Hepatocyte (in vitro differentiated cells): Measurements from ENCODE around the gene CST7. TPM values are rescaled to one million over a fixed set of nuclear protein-coding genes. Genes with fewer than 3 reads are reported as not detected.

Experiments
- DNase-seq: peaks from one replicate; pipeline ENCODE4 v3.0.0-alpha.2; 2016; ENCODE audit warnings: low spot score
- H2AFZ ChIP-seq: fragments of 200-600 bp; sonication (generic); 2 replicates; pipeline ENCODE4 v1.6.0; 2016; ENCODE audit warnings: antibody characterized with exemption, mild to moderate bottlenecking
- H3K27ac ChIP-seq: fragments of 200-600 bp; sonication (generic); 2 replicates; pipeline ENCODE4 v1.5.1; 2016; ENCODE audit warnings: mild to moderate bottlenecking
- H3K27me3 ChIP-seq: fragments of 200-600 bp; sonication (generic); 2 replicates; pipeline ENCODE4 v1.6.1; 2016
- H3K36me3 ChIP-seq: fragments of 200-600 bp; sonication (generic); replicated peaks from 2 replicates; pipeline ENCODE4 v1.5.1; 2016; ENCODE audit warnings: low read depth; ENCODE audit not compliant: insufficient read depth
- H3K4me1 ChIP-seq: fragments of 200-600 bp; sonication (generic); 2 replicates; pipeline ENCODE4 v1.5.1; 2016; ENCODE audit warnings: mild to moderate bottlenecking, moderate library complexity; ENCODE audit not compliant: insufficient read depth
- H3K4me2 ChIP-seq: fragments of 200-600 bp; sonication (generic); 2 replicates; pipeline ENCODE4 v1.6.0; 2016
- H3K4me3 ChIP-seq: fragments of 200-600 bp; sonication (generic); 2 replicates; pipeline ENCODE4 v1.5.1; 2016; ENCODE audit warnings: mild to moderate bottlenecking
- H3K79me2 ChIP-seq: fragments of 200-600 bp; sonication (generic); 2 replicates; pipeline ENCODE4 v1.6.0; 2017; ENCODE audit warnings: mild to moderate bottlenecking
- H3K9me2 ChIP-seq: fragments of 200-600 bp; sonication (generic); replicated peaks from 2 replicates; pipeline ENCODE4 v1.6.0; 2017; ENCODE audit warnings: mild to moderate bottlenecking; ENCODE audit not compliant: insufficient read depth
- H3K9me3 ChIP-seq: fragments of 200-600 bp; sonication (generic); 2 replicates; pipeline ENCODE4 v1.5.1; 2016; ENCODE audit warnings: low read depth, mild to moderate bottlenecking
- H4K20me1 ChIP-seq: fragments of 200-600 bp; sonication (generic); 2 replicates; pipeline ENCODE4 v1.6.0; 2016; ENCODE audit warnings: mild to moderate bottlenecking; ENCODE audit not compliant: insufficient read depth, poor library complexity, severe bottlenecking
- EZH2 ChIP-seq: fragments of 200-600 bp; sonication (generic); IDR thresholded peaks from 2 replicates; pipeline ENCODE4 v1.6.1; 2016; ENCODE audit warnings: antibody characterized with exemption, mild to moderate bottlenecking, borderline replicate concordance
- EZH2phosphoT487 ChIP-seq: fragments of 200-600 bp; sonication (generic); IDR thresholded peaks from one replicate; pipeline ENCODE4 v1.6.1; 2018; ENCODE audit warnings: antibody characterized with exemption, mild to moderate bottlenecking, low read depth, moderate library complexity; ENCODE audit not compliant: unreplicated experiment, severe bottlenecking
- WGBS: methylation state at CpG from one replicate; pipeline ENCODE4 v1.1.6; 2016; ENCODE audit warnings: low lambda C conversion rate; ENCODE audit errors: missing lambda C conversion rate; 5-methylcytosine and 5-hydroxymethylcytosine counted together
- polyA plus RNA-seq: library from polyadenylated mRNA; unstranded; fragments of >200 nt; fragmentation: Nextera tagmentation; extraction: Ambion mirVana; gene quantifications from 2 replicates; pipeline ENCODE4 v1.2.1, GENCODE V29; 2016
- total RNA-seq: library from RNA; depleted of rRNA; stranded (reverse); fragments of >200 nt; gene quantifications from 2 replicates; pipeline ENCODE4 v1.2.3, GENCODE V29; 2014
- TF ChIP-seq, protein P1 (sequence below): fragments of 200-600 bp; sonication (generic); IDR thresholded peaks from 2 replicates; pipeline ENCODE4 v1.5.1; 2016; ENCODE audit warnings: antibody characterized with exemption, mild to moderate bottlenecking; ENCODE audit not compliant: poor library complexity

Gene CST7
- total and polyA plus RNA-seq, 2 experiments from 2014 or later: not detected

DNA sequence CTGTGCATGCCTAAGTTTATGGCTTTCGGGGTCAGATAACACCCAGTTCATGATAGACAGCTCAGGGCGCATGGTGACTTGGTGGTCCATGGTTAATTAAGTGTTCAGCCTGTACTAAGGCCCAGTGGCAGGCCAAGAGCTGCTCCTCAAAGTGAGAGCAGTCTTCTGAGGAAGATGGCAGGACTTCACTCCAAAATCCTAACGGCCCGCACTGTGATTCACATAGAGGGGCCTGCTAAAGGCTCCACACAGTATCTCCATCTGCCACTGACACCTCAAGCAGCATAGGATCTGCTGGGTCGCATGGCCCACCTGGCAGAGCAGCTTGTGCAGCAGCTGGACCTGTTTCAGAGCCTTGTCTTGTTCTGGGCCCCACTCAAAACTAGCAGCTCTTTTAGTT is 10.6 kb upstream of the CST7 start:
- H3K9me3 ChIP-seq: no peaks in the 10 kb centered on the region
- no peak for DNase-seq
- WGBS: 80% methylated on average over 5 of the region's 5 CpGs
- H3K9me2 ChIP-seq: no peaks in the 10 kb centered on the region
- no peaks in the 10 kb centered on the region for H3K4me1 ChIP-seq
- H3K79me2 ChIP-seq: no peaks in the 10 kb centered on the region
- no peaks in the 10 kb centered on the region for H3K27me3 ChIP-seq
- H2AFZ ChIP-seq: no peak overlapping the region
- no peak for TF ChIP-seq EZH2phosphoT487
- TF ChIP-seq, protein P1, sequence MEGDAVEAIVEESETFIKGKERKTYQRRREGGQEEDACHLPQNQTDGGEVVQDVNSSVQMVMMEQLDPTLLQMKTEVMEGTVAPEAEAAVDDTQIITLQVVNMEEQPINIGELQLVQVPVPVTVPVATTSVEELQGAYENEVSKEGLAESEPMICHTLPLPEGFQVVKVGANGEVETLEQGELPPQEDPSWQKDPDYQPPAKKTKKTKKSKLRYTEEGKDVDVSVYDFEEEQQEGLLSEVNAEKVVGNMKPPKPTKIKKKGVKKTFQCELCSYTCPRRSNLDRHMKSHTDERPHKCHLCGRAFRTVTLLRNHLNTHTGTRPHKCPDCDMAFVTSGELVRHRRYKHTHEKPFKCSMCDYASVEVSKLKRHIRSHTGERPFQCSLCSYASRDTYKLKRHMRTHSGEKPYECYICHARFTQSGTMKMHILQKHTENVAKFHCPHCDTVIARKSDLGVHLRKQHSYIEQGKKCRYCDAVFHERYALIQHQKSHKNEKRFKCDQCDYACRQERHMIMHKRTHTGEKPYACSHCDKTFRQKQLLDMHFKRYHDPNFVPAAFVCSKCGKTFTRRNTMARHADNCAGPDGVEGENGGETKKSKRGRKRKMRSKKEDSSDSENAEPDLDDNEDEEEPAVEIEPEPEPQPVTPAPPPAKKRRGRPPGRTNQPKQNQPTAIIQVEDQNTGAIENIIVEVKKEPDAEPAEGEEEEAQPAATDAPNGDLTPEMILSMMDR: no peak
- no peak for TF ChIP-seq EZH2
- no peak overlapping the region for H3K27ac ChIP-seq
- no peaks in the 10 kb centered on the region for H3K36me3 ChIP-seq
- H3K4me3 ChIP-seq: no peak overlapping the region
- no peak overlapping the region for H3K4me2 ChIP-seq
- no peaks in the 10 kb centered on the region for H4K20me1 ChIP-seq

DNA sequence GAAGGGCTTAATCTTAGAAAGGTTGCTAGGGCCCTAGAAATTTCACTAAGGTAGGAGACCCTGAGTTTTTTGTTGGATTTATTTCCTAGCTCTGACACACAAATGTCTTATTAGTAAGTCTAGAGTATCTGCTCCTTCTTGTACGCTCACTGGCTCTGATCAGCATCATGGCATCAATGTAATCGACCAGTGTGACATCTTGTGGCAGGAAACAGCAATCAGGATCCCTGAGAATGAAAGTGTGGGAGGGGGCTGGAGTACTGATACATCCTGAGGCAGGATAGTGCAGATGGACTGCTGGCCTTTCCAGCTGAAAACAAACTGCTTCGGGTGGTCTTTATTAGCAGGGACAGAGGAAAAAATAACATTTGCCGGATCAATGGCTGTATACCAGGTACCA is 10.0 kb upstream of the CST7 start:
- WGBS: 67% methylated on average over 4 of the region's 4 CpGs
- Histone ChIP-seq H3K9me2 (no peaks in the 10 kb centered on the region), H4K20me1 (no peaks in the 10 kb centered on the region), H3K9me3 (no peaks in the 10 kb centered on the region), H3K79me2 (no peaks in the 10 kb centered on the region), H3K4me2 (no peak overlapping the region), H3K4me3 (no peak overlapping the region), H3K27me3 (no peaks in the 10 kb centered on the region), H2AFZ (no peak overlapping the region), H3K27ac (no peak overlapping the region), H3K36me3 (no peaks in the 10 kb centered on the region), H3K4me1 (no peaks in the 10 kb centered on the region)
- DNase-seq: no peak
- TF ChIP-seq EZH2phosphoT487: no peak

DNA sequence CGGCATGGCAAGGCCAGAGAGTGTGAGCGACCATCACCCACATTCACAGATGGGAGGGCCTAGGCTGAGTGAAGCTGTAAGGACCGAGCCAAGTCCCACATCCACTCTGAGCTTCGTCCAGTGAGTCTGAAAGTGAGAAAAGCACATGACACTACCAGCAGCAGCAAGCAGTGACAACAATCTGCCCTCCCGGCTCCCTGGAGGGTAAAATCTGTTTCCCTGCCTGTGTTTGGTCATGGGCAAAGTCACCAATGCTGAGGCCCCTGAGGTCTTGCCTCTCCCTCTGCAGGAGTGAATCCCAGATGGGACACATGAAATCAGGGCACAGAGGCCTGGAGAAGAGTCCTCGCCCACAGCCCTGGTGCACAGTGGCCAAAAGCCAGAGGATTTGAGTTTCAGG is 6.4 kb upstream of the CST7 start:
- TF ChIP-seq, protein P1: no peak
- TF ChIP-seq EZH2 (no peak), EZH2phosphoT487 (no peak)
- H3K36me3 ChIP-seq: no peaks in the 10 kb centered on the region
- H3K79me2 ChIP-seq: no peaks in the 10 kb centered on the region
- 77% methylated on average over 6 of the region's 6 CpGs for WGBS
- H3K4me3 ChIP-seq: no peak overlapping the region
- no peaks in the 10 kb centered on the region for H3K27me3 ChIP-seq
- H3K27ac ChIP-seq: no peak overlapping the region
- H4K20me1 ChIP-seq: no peaks in the 10 kb centered on the region
- no peak for DNase-seq
- no peak overlapping the region for H2AFZ ChIP-seq
- H3K9me2 ChIP-seq: no peaks in the 10 kb centered on the region
- no peak overlapping the region for H3K4me2 ChIP-seq
- no peaks in the 10 kb centered on the region for H3K4me1 ChIP-seq
- H3K9me3 ChIP-seq: no peaks in the 10 kb centered on the region

DNA sequence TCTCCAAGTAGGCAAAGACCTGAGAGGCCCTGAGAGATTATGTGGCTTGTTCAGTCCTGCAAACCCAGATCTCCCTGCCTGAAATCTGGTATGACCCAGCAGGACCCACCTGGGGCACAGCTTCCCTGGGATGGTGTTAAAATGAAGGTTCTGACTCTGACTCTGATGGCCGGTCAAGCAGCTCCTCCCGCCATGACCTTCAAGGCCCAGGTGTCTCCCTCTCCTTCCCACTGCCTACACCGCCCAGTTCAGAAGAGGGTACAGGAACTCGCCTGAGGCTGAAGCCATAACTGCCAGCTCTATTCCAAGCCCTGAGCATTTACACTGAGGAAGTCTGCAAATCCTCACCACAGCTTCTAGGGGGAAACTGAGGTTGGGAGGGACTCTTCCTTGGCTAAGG is 5.9 kb upstream of the CST7 start:
- Histone ChIP-seq H4K20me1 (no peaks in the 10 kb centered on the region), H3K27ac (no peak overlapping the region), H3K79me2 (no peaks in the 10 kb centered on the region), H3K4me1 (no peaks in the 10 kb centered on the region), H3K9me2 (no peaks in the 10 kb centered on the region), H2AFZ (no peak overlapping the region), H3K4me2 (no peak overlapping the region), H3K9me3 (no peaks in the 10 kb centered on the region), H3K4me3 (no peak overlapping the region), H3K36me3 (no peaks in the 10 kb centered on the region), H3K27me3 (no peaks in the 10 kb centered on the region)
- 96% methylated on average over 4 of the region's 4 CpGs for WGBS
- TF ChIP-seq, protein P1: no peak
- TF ChIP-seq EZH2 (no peak), EZH2phosphoT487 (no peak)
- DNase-seq: no peak
